NCI-H187 treated with DMSO at 0.1 percent for 48 hours (cell line): ENCODE measurements around the gene NT5C3A.
"Not testable (repeated sequence)": the region's sequence is repeated elsewhere in the genome, so short reads cannot be mapped to it uniquely, and the experiment has no call there.

ENCODE experiments used
- DNase-seq: peaks from one replicate; lab custom pipeline; 2025; lab: John Stamatoyannopoulos, UW

The NT5C3A gene

DNA sequence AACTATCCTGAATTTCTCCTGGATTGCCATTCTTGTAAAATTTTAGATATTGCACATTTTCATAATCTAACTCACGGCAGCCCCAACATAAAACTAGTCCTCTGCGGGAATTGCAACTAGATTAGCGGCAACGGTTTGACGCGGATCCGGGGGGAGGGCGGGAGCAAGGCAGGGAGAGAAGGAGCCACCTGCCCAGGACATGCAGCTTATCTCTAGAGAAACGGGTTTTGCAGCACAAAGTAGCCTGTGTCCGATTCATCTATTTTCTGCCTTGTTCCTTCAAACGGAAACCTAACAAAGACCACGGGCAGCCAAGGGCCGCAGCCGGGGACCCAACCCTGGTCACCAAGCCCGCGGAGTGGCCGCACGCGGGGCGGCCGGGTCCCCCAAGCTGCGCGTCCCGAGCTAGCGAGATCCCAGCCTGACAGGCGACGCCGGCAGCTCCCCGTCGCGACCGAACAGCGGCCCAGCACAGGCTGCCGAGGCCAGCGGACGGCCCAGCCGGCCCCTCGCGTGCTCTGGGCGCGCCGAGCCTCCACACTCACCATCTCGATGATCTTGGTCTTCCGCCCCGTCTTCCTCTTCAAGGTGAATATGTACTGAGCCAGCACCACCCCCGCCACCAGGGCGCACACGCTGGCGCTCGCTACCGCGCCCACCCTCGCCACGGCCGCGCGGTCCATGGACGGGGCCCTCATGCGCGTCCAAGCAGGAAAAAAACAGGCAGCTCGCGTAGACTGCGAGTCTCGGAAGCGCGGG, at the start of gene NT5C3A:
Gene NT5C3A (minus strand): TSS at position 754 of the 759 bp plus-strand sequence. CDS start 71 bp downstream, at position 683.
- no peak for DNase-seq

DNA sequence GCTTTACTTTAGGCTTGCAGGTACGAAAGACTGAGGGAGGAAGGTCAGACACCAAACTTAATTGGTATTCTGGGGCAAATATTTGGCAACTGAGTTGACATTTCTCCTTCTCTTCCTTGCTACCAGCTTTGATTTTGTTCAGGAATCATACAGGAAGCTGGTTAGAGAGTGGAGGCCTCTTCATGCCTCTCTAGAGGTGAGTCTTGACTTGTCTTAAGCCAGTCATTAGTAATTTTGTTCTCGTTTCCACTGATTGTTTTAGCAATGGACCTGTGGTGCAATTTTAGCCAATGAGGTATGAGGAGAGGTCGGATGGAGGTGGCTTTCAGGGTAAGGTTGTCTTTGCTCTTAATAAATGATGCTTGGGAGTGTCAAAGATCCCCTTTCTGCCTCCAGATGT, 49.0 kb upstream of the NT5C3A start:
- DNase-seq = no peak

DNA sequence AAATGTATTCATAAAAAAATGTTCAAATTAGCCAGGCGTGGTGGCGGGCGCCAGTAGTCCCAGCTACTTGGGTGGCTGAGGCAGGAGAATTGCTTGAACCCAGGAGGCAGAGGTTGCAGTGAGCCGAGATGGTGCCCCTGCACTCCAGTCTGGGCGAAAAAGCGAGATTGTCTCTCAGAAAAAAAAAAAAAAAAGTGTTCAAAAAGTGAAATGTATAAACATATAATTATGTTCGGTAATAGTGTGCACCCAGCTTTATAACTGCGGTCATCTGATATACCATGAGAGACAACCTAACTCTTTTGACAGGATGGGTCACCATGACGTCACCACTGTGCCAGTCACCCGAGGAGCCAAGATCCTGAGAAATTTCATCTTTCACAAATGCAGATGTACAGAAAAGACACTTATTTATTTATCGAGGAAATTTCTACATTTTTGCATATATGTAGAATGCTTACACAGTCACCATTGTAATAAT, 47.2 kb upstream of the NT5C3A start:
- no peak for DNase-seq

GRCh38 chr7:33109005-33109757, 46.6 kb upstream of the NT5C3A start, which contains the start of gene RP9:
Gene RP9, minus strand, starts transcription at chr7:33109404. Its CDS starts 32 bp downstream, at chr7:33109372.
- DNase-seq = no peak

GRCh38 chr7:33108554-33109004, 46.0 kb upstream of the NT5C3A start:
- DNase-seq = no peak

DNA sequence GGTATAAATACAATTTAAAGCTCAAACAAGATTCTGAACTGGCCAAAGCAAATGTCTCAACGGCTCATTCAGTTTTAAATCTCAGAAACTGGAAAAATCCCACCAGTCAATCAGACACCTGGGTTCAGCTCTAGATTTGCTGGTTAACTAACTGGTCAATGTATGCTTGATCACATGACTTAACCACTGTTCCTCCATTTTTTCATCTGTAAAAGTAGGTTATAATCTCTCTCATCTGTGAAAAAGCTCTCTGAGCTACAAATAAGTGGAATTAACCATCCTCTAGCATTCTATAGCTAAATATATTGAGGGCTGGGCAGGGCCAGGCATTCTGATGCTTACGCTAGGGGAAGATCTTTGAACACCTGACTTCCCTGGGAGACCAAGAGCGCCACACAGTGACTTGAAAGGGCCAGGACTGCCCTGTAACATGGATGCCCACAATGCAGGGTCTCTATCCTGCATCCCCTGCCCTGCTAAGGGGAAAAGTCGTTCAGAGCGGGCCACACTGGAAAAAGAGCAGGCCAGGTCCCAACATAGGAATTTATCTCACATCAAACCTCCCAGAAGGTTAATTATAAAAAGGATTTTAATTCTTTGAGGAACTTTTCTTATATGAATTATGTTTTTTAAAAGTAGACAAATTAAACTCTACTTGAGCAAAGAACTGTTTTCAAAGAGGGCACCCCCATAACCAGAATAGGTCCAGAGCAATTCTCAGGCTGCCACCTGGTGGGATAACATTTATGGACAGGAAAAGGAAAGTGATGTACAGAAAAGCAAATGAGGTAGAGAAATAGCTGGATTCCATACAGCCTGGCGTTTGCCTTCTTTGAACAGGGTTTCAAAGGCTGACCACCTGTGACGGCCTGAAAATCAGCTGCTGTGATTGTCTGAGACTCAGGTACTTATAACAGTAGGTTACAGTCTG, 44.8 kb upstream of the NT5C3A start:
- DNase-seq = no peak

DNA sequence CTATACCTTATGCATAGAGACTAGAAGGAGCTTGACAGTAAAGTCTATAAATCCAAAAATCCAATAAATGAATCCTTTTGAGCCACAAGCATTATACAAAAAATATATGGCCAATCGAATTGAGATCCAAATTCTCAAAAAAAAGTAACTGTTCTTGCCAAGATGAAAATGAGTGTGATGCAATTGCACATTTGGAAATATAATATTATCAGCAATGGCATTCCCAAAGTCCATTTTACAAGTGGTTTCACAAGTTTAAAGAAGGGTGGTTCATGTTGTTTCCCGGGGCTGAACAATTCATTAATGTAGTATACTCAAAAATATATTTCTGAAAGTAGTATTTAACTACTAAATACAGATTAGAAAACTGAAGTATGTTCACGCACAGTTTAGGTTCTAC, 39.3 kb upstream of the NT5C3A start:
- no peak for DNase-seq

- no peak for DNase-seq
These were observed 38.2 kb upstream of the NT5C3A start for GRCh38 chr7:33100770-33101169.

DNA sequence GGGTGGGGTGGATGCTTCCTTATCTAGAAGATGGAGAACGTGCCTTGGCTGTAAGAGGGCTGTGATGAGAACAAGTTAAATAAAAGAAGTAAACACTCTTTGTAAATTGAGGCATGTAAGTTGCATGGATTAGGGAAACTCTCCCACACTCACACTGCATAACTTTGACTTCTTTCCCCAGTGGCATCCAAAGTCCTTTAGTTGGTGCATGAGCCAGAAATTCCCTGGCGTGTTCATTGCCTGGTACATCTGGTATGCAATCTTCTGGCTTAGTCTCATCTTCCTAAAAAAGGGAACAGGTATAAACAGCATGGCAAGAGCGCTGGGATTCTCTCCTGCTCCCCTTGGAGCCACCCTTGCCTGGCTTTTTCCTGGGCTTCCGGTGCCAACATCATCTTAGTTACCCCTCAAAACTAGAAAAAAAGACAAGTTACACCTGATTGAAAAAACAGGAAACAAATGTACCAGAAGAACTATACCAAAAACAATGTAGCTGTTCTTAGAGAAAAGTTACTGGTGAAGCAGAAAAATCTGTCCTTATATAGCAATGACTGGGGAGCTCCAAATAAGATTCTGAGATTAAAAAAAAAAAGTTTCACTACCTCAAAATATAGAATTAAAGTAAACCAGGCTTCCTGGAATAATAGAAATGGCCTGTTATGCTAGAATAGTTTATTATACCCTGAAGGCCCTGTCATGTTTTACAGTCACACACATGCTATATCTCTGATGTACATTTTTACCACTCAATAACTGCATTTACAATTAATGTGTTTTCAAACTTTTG, 36.8 kb upstream of the NT5C3A start:
- DNase-seq = no peak

GRCh38 chr7:33094745-33095275, 32.2 kb upstream of the NT5C3A start:
- not testable (repeated sequence) for DNase-seq

- no peak for DNase-seq
These were observed 30.7 kb upstream of the NT5C3A start for GRCh38 chr7:33093266-33093665.

DNA sequence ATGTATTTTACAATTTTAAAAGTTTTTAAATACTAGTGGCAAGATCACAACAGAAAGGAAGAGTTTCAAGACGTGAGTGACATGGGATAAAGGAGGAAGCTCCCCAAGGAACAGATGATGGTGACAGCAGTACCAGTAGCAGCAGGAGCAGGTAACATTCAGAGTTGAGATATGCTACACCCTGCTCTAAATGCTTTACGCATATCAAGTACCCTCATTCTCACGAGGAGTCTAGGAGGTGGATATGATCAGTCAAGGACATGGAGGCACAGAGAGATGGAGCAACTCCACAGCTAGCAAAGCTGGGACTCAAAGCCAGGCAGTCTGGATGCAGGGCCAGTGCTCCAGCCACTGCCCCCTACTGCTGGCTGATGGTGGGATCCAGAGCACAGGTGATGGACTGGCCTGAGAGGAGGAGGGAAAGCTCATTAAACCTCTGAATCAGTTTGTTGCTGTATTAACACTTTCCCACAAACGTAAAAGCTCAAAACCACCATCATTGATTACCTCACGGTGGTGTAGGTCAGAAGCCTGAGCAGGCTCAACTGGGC, 29.1 kb upstream of the NT5C3A start:
- no peak for DNase-seq

DNA sequence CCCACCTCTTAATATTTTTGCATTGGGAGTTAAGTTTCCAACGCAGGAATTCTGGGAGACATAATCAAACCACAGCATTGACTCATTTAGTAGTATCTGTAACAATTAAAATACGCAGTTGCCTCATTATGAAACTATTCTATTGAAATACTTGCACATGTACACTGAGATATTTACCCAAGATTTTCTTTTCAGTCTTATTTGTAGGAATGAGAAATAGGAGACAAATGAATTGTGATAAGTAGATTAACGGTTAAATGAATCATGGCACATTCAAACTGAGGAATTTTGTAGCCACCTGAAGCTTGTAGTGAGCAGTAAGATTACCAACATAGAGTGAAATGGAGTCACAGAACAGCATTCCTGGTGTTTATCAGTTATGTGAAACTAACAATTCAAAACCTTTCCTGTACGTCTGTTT, 28.5 kb upstream of the NT5C3A start:
- no peak for DNase-seq

- no peak for DNase-seq
These were observed 26.6 kb upstream of the NT5C3A start for GRCh38 chr7:33089142-33089541.

GRCh38 chr7:33087858-33088257, 25.3 kb upstream of the NT5C3A start:
- DNase-seq = no peak

- no peak for DNase-seq
These were observed 24.8 kb upstream of the NT5C3A start for GRCh38 chr7:33087356-33087755.

- no peak for DNase-seq
These were observed 17.5 kb upstream of the NT5C3A start for GRCh38 chr7:33079763-33080690.

- no peak for DNase-seq
These were observed 16.5 kb upstream of the NT5C3A start for GRCh38 chr7:33079096-33079495.

DNA sequence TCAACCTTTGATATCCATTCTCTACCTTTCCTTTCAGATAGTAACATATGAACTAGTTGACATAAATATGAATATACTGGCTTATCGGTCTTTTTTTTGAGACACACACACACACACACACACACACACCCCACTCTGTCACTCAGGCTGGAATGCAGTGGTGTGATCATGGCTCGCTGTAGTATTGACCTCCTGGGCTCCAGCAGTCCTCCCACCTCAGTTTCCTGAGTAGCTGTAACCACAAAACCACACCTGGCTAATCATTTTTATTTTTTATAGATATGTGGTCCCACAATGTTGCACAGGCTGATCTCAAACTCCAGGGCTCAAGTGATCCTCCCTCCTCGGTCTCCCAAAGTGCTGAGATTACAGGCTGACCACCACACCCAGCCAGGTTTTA, 14.2 kb upstream of the NT5C3A start:
- no peak for DNase-seq
